A549 (cell line): ENCODE results near the gene PIK3CB.

Experiments used
- ESRRA ChIP-seq: fragments of 150-350 bp; IDR thresholded peaks from 2 replicates; pipeline ENCODE4 v1.6.1; 2014; ENCODE audit warnings: mild to moderate bottlenecking, low read length, borderline replicate concordance
- HOXB13 ChIP-seq: fragments of 250-450 bp; sonication (Bioruptor Pico); IDR thresholded peaks from 2 replicates; pipeline ENCODE4 v1.5.0; 2020; ENCODE audit warnings: low read depth, mild to moderate bottlenecking, moderate library complexity
- NR3C1 ChIP-seq: fragments of >200 bp; sonication (Bioruptor Twin); formaldehyde crosslinking; IDR thresholded peaks from 3 replicates; pipeline ENCODE4 v1.6.1; 2017
- SMC3 ChIP-seq: fragments of >200 bp; sonication (Bioruptor Twin); formaldehyde crosslinking; IDR thresholded peaks from 3 replicates; pipeline ENCODE4 v1.6.1; 2018; ENCODE audit warnings: inconsistent platforms
- TF ChIP-seq, protein P1 (sequence below): fragments of >200 bp; sonication (Bioruptor Twin); formaldehyde crosslinking; IDR thresholded peaks from 3 replicates; pipeline ENCODE4 v1.5.1; 2016
- TF ChIP-seq, protein P2 (sequence below): IDR thresholded peaks from 2 replicates; pipeline ENCODE4 v1.6.1; 2012

DNA sequence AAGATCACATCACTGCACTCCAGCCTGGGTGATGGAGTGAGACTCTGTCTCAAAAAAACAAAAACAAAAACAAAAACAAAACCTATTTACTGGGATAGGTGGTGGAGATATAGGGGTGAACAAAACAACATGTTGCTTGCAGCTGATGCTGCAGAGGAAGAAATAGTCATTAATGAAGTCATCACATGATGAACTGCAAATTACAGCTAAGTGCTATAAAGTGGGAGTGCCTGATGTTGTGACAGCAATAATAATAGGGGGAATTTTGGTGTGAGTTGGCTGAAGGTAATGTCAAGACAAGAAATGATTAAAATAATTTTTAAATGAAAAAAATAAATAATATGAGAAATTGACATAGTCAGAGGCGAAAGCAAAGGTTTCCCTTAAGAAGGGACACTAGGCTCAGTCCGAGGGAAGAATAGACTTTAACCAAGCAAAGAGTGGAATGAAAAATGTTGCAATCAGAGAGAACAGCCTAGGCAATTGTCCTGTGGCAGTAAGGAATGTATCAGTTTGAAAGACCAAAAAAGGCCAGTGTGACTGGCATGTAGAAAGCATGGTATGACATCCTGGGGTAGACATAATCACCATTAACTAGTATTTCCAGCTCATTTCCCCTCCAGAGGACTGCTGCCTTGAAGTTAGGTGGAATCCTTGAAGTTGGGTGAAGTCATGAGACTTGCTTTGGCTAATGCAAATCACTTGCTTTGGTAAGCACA is 14.7 kb upstream of the PIK3CB start:
- TF ChIP-seq HOXB13 (CRISPR knock-in tag) (no peak), ESRRA (no peak), SMC3 (no peak), NR3C1 (no peak)
- TF ChIP-seq, protein P1, sequence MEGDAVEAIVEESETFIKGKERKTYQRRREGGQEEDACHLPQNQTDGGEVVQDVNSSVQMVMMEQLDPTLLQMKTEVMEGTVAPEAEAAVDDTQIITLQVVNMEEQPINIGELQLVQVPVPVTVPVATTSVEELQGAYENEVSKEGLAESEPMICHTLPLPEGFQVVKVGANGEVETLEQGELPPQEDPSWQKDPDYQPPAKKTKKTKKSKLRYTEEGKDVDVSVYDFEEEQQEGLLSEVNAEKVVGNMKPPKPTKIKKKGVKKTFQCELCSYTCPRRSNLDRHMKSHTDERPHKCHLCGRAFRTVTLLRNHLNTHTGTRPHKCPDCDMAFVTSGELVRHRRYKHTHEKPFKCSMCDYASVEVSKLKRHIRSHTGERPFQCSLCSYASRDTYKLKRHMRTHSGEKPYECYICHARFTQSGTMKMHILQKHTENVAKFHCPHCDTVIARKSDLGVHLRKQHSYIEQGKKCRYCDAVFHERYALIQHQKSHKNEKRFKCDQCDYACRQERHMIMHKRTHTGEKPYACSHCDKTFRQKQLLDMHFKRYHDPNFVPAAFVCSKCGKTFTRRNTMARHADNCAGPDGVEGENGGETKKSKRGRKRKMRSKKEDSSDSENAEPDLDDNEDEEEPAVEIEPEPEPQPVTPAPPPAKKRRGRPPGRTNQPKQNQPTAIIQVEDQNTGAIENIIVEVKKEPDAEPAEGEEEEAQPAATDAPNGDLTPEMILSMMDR: no peak
- TF ChIP-seq, protein P2, sequence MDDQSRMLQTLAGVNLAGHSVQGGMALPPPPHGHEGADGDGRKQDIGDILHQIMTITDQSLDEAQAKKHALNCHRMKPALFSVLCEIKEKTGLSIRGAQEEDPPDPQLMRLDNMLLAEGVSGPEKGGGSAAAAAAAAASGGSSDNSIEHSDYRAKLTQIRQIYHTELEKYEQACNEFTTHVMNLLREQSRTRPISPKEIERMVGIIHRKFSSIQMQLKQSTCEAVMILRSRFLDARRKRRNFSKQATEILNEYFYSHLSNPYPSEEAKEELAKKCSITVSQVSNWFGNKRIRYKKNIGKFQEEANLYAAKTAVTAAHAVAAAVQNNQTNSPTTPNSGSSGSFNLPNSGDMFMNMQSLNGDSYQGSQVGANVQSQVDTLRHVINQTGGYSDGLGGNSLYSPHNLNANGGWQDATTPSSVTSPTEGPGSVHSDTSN: no peak
